H1 (cell line): Measurements from ENCODE around the gene ALPI. TPM values are rescaled to one million over a fixed set of nuclear protein-coding genes. Genes with fewer than 3 reads are reported as not detected.

Experiments
- CTCF ChIA-PET: fragments of 300-600 bp; sonication (Branson Sonifier 250); formaldehyde crosslinking; loops from one replicate; lab custom pipeline; 2021; ENCODE audit not compliant: partially characterized antibody; lab: Charles Lee
- POLR2A ChIA-PET: fragments of 300-600 bp; sonication (Branson Sonifier 250); formaldehyde crosslinking; loops from one replicate; lab custom pipeline; 2021; ENCODE audit warnings: inconsistent platforms; ENCODE audit not compliant: partially characterized antibody; lab: Charles Lee
- DNase-seq, 2 experiments: peaks; one replicate each; pipeline versions ENCODE4 v3.0.0 to v3.0.0-alpha.2; 2010 to 2022; ENCODE audit warnings: low spot score in 2 of 2, low read depth in 1 of 2, mixed read lengths in 1 of 2
- FAIRE-seq: peaks from 2 replicates; lab custom pipeline; 2011; peaks lifted over from hg19 to GRCh38; lab: Jason Lieb, UNC
- H2AFZ ChIP-seq: 2 replicates; pipeline ENCODE4 v1.8.1; 2012; ENCODE audit warnings: low read length, inconsistent platforms
- H2AK5ac ChIP-seq: 2 replicates; pipeline ENCODE4 v1.6.1; 2013; ENCODE audit warnings: low read depth, low read length
- H2BK120ac ChIP-seq: replicated peaks from 2 replicates; pipeline ENCODE3; 2013; ENCODE audit warnings: low read depth, low read length, inconsistent platforms
- H2BK12ac ChIP-seq: 2 replicates; pipeline ENCODE4 v1.6.1; 2013; ENCODE audit warnings: low read depth, low read length
- H2BK15ac ChIP-seq: 2 replicates; pipeline ENCODE4 v1.6.1; 2013; ENCODE audit warnings: low read length
- H2BK20ac ChIP-seq: 2 replicates; pipeline ENCODE4 v1.6.1; 2013; ENCODE audit warnings: low read length
- H2BK5ac ChIP-seq: 2 replicates; pipeline ENCODE4 v1.6.1; 2013; ENCODE audit warnings: low read depth, low read length
- H3K14ac ChIP-seq: 2 replicates; pipeline ENCODE4 v1.6.1; 2013; ENCODE audit warnings: inconsistent platforms; ENCODE audit not compliant: insufficient read length
- H3K18ac ChIP-seq: 2 replicates; pipeline ENCODE4 v1.6.1; 2013; ENCODE audit warnings: low read length; ENCODE audit errors: extremely low read depth
- H3K23ac ChIP-seq: 2 replicates; pipeline ENCODE4 v1.6.1; 2013; ENCODE audit warnings: inconsistent platforms; ENCODE audit not compliant: insufficient read length
- H3K23me2 ChIP-seq: 2 replicates; pipeline ENCODE4 v1.6.1; 2013; ENCODE audit warnings: low read depth, low read length
- H3K27ac ChIP-seq: 2 replicates; pipeline ENCODE4 v1.6.1; 2011; ENCODE audit warnings: low read depth, low read length, inconsistent platforms
- H3K27me3 ChIP-seq, 4 experiments: replicated peaks in 1 of 4; 1 replicate in 1 of 4; 2 replicates in 3 of 4; pipeline versions ENCODE4 v1.6.1 to v1.8.1; 2011 to 2013; ENCODE audit warnings: low read length in 3 of 4, mild to moderate bottlenecking in 3 of 4, inconsistent platforms in 2 of 4, mixed read lengths in 2 of 4, moderate library complexity in 1 of 4; ENCODE audit not compliant: control insufficient read depth in 3 of 4, insufficient read depth in 3 of 4; ENCODE audit errors: extremely low read depth in 1 of 4
- H3K36me3 ChIP-seq, 4 experiments: 2 replicates each; pipeline versions ENCODE4 v1.6.1 to v1.8.1; 2011 to 2013; ENCODE audit warnings: mild to moderate bottlenecking in 4 of 4, low read length in 3 of 4, moderate library complexity in 2 of 4, control low read depth in 1 of 4, inconsistent platforms in 1 of 4; ENCODE audit not compliant: insufficient read depth in 4 of 4, control insufficient read depth in 2 of 4
- H3K4ac ChIP-seq: replicated peaks from 2 replicates; pipeline ENCODE3; 2013; ENCODE audit warnings: low read length, low read depth, mixed read lengths, inconsistent platforms; ENCODE audit not compliant: insufficient read length
- H3K4me1 ChIP-seq, 4 experiments: replicated peaks in 1 of 4; 1 replicate in 1 of 4; 2 replicates in 3 of 4; pipeline versions ENCODE4 v1.6.1 to v1.8.1; 2011 to 2013; ENCODE audit warnings: low read length in 3 of 4, inconsistent platforms in 2 of 4, mixed read lengths in 1 of 4; ENCODE audit not compliant: insufficient read depth in 4 of 4, control insufficient read depth in 3 of 4
- H3K4me2 ChIP-seq, 2 experiments: 2 replicates each; pipeline versions ENCODE4 v1.6.1 to v1.8.1; 2011 to 2013; ENCODE audit warnings: low read depth in 2 of 2, low read length in 2 of 2, control low read depth in 1 of 2, inconsistent platforms in 1 of 2, mild to moderate bottlenecking in 1 of 2; ENCODE audit not compliant: insufficient read depth in 1 of 2
- H3K4me3 ChIP-seq, 4 experiments: fragments of 200-600, 300-600 bp in 1 of 4; sonication (generic), shearing (Covaris generic), sonication (Bioruptor Twin) in 1 of 4; 2 replicates each; pipeline versions ENCODE4 v1.5.1 to v1.8.1; 2011 to 2016; ENCODE audit warnings: low read length in 4 of 4, low read depth in 3 of 4, control low read depth in 2 of 4, inconsistent platforms in 2 of 4, mild to moderate bottlenecking in 2 of 4, mixed read lengths in 1 of 4, moderate library complexity in 1 of 4; ENCODE audit not compliant: insufficient read depth in 2 of 4; ENCODE audit errors: extremely low read depth in 1 of 4
- H3K56ac ChIP-seq: replicated peaks from 2 replicates; pipeline ENCODE3; 2013; ENCODE audit warnings: low read depth, mild to moderate bottlenecking, mixed read lengths, low read length, inconsistent platforms; ENCODE audit not compliant: insufficient read length
- H3K79me1 ChIP-seq: 2 replicates; pipeline ENCODE4 v1.6.1; 2013; ENCODE audit warnings: low read depth, low read length, control low read depth
- H3K79me2 ChIP-seq, 2 experiments: 2 replicates each; pipeline versions ENCODE4 v1.6.1 to v1.8.1; 2012 to 2013; ENCODE audit warnings: low read length in 2 of 2, mild to moderate bottlenecking in 2 of 2, inconsistent platforms in 1 of 2; ENCODE audit not compliant: insufficient read depth in 2 of 2, control insufficient read depth in 1 of 2
- H3K9ac ChIP-seq, 4 experiments: replicated peaks in 1 of 4; 1 replicate in 1 of 4; 2 replicates in 3 of 4; pipeline versions ENCODE4 v1.6.1 to v1.8.1; 2011 to 2013; ENCODE audit warnings: low read depth in 3 of 4, low read length in 3 of 4, control low read depth in 2 of 4, mild to moderate bottlenecking in 2 of 4, moderate library complexity in 2 of 4, inconsistent platforms in 1 of 4; ENCODE audit errors: extremely low read depth in 1 of 4
- H3K9me3 ChIP-seq, 2 experiments: 2 replicates each; pipeline versions ENCODE4 v1.6.1 to v1.8.1; 2012 to 2013; ENCODE audit warnings: mild to moderate bottlenecking in 2 of 2, moderate library complexity in 2 of 2, control low read depth in 1 of 2, inconsistent platforms in 1 of 2, low read depth in 1 of 2, low read length in 1 of 2, mixed read lengths in 1 of 2; ENCODE audit not compliant: insufficient read depth in 2 of 2
- H4K20me1 ChIP-seq, 2 experiments: replicated peaks in 1 of 2; 2 replicates each; pipeline versions ENCODE3 to v1.8.1; 2011 to 2013; ENCODE audit warnings: inconsistent platforms in 2 of 2, low read length in 2 of 2, mild to moderate bottlenecking in 1 of 2; ENCODE audit not compliant: insufficient read depth in 2 of 2, control insufficient read depth in 1 of 2
- H4K5ac ChIP-seq: 2 replicates; pipeline ENCODE4 v1.6.1; 2013; ENCODE audit warnings: low read length, low read depth, mixed read lengths, inconsistent platforms; ENCODE audit not compliant: insufficient read length
- H4K8ac ChIP-seq: 2 replicates; pipeline ENCODE4 v1.8.0; 2013; ENCODE audit warnings: mild to moderate bottlenecking, moderate library complexity, low read length, inconsistent platforms; ENCODE audit not compliant: insufficient read depth; ENCODE audit errors: extremely low read depth
- H4K91ac ChIP-seq: replicated peaks from 2 replicates; pipeline ENCODE3; 2013; ENCODE audit warnings: low read length, mixed read lengths, inconsistent platforms; ENCODE audit not compliant: insufficient read length
- ASH2L ChIP-seq: fragments of 200-600, 300-600 bp; sonication (generic); IDR thresholded peaks from one replicate; pipeline ENCODE4 v1.7.1; 2017; ENCODE audit warnings: low read length
- BACH1 ChIP-seq: IDR thresholded peaks from 2 replicates; pipeline ENCODE4 v1.6.1; 2012; ENCODE audit warnings: low read length, improper control_type of control experiment
- CEBPB ChIP-seq: IDR thresholded peaks from 2 replicates; pipeline ENCODE4 v1.6.1; 2012; ENCODE audit warnings: low read depth, low read length
- EP300 ChIP-seq, 2 experiments: IDR thresholded peaks; 1 replicate in 1 of 2; 2 replicates in 1 of 2; pipeline ENCODE4 v1.6.1; 2011 to 2012; ENCODE audit warnings: low read depth in 2 of 2, low read length in 2 of 2, mild to moderate bottlenecking in 2 of 2, borderline replicate concordance in 1 of 2, inconsistent platforms in 1 of 2, moderate library complexity in 1 of 2
- HDAC6 ChIP-seq: IDR thresholded peaks from one replicate; pipeline ENCODE4 v1.7.1; 2012; ENCODE audit warnings: low read depth, mild to moderate bottlenecking, inconsistent platforms, low read length, moderate library complexity
- JUN ChIP-seq: IDR thresholded peaks from 2 replicates; pipeline ENCODE4 v1.6.1; 2011; ENCODE audit warnings: low read depth, mild to moderate bottlenecking, improper control_type of control experiment, low read length
- PHF8 ChIP-seq: fragments of 200-600 bp; sonication (generic); conservative IDR thresholded peaks from 2 replicates; pipeline ENCODE4 v1.7.1; 2012; ENCODE audit warnings: low read depth, mild to moderate bottlenecking, inconsistent platforms, low read length, moderate library complexity
- RBBP5 ChIP-seq: IDR thresholded peaks from 2 replicates; pipeline ENCODE4 v1.7.1; 2012; ENCODE audit warnings: low read depth, mild to moderate bottlenecking, inconsistent platforms, low read length, moderate library complexity, borderline replicate concordance
- TAF7 ChIP-seq: optimal IDR thresholded peaks from 2 replicates; pipeline ENCODE3; 2011; ENCODE audit warnings: low read depth, mild to moderate bottlenecking, inconsistent platforms, low read length, moderate library complexity, borderline replicate concordance
- WGBS, 2 experiments: shearing (Covaris generic) in 1 of 2; methylation state at CpG; one replicate each; pipeline versions ENCODE4 v1.1.6 to v1.1.7; 2013 to 2015; ENCODE audit warnings: low lambda C conversion rate in 2 of 2, mixed read lengths in 2 of 2, inconsistent platforms in 1 of 2, low coverage in 1 of 2, missing lambda C conversion rate in 1 of 2; ENCODE audit not compliant: insufficient replicate concordance in 2 of 2, insufficient coverage in 1 of 2, insufficient read length in 1 of 2; ENCODE audit errors: extremely low coverage in 1 of 2, missing lambda C conversion rate in 1 of 2; 5-methylcytosine and 5-hydroxymethylcytosine counted together
- polyA plus RNA-seq, 7 experiments: library from polyadenylated mRNA; depleted of rRNA in 3 of 7; stranded (reverse) in 5 of 7; unstranded in 2 of 7; fragments of >200 nt in 5 of 7; fragments of 200-250 nt in 2 of 7; gene quantifications; 1 replicate in 5 of 7; 2 replicates in 1 of 7; 4 replicates in 1 of 7; pipeline versions ENCODE4 v1.2.1 to v1.2.3, GENCODE V29; 2011 to 2013; ENCODE audit warnings: missing spikeins in 2 of 7, mixed read lengths in 2 of 7
- total RNA-seq: library from RNA; stranded (reverse); fragmentation: NEBNext Ultra II Directional; extraction: Animal tissue kit (Norgen Biotek cat#: 25700); gene quantifications from 2 replicates; pipeline ENCODE4 v1.2.1, GENCODE V29; 2021
- TF ChIP-seq, protein P1 (sequence below): IDR thresholded peaks from 2 replicates; pipeline ENCODE4 v1.6.1; 2012; ENCODE audit warnings: low read length, inconsistent platforms

ALPI gene
- total and polyA plus RNA-seq, 2 of the 8 experiments (the other 6 are each of a cell fraction or from before 2014, with no cell fraction given) = not detected

DNA sequence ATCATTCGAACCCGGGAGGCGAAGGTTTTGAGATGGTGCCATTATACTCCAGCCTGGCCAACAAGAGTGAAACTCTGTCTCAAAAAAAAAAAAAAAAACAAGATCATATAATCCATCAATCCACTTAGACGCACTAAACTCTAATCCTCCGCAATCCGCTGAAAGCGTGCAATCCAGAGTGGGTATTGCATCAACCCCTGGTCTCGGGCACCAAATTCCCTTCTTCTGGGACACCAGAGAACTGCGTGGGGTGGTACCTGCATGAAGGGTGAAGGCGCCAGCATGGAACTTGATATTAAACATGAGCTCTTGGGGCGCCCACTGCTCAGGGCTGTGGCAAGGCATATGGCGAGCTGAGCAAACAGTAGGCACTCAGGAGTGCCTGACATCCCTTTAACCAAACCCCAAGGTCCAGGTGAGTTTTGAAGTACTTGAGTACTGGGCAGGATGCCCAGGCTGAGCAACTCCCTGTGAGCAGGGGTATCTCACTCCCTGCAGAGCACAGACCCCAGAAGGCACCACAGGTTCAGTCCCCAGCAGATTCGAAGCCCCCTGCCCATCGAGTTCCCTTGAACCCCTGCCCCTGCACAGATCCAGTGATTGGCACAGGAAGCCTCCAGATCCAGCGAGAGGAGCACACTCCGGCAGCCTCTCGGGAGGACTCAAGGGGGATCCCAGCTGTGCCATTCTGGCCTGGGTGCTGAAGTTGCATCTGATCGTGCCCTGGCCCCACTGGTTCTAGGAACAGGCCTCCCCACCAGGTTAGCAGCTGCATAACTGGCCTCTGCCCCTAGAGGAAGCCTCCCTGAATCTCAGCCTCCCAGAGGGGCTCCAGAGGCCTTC is 8.0 kb downstream of the ALPI start:
- Histone ChIP-seq H3K23ac (no peak overlapping the region), H2AFZ (no peak overlapping the region), H2BK120ac (no peak overlapping the region), H3K4me1 (peaks cover 0 to 2% (median 0%) of the 10 kb centered on the region in 4 experiments; a peak in 1 of 7 replicates), H3K36me3 (no peaks in the 10 kb centered on the region), H2BK20ac (no peak overlapping the region), H4K91ac (no peak overlapping the region), H4K8ac (no peak overlapping the region; the same call in 1 of the 2 replicates), H4K5ac (no peak overlapping the region), H3K4ac (no peak overlapping the region), H2BK15ac (no peak overlapping the region), H3K23me2 (no peaks in the 10 kb centered on the region), H3K18ac (no peak overlapping the region), H3K14ac (no peak overlapping the region), H2BK5ac (no peak overlapping the region), H3K27ac (no peak overlapping the region), H3K4me2 (no peak overlapping the region), H3K9me3 (no peaks in the 10 kb centered on the region), H3K56ac (no peak overlapping the region), H3K79me2 (no peaks in the 10 kb centered on the region), H3K79me1 (no peaks in the 10 kb centered on the region), H3K4me3 (no peak overlapping the region), H4K20me1 (no peaks in the 10 kb centered on the region), H3K27me3 (no peaks in the 10 kb centered on the region), H2BK12ac (no peak overlapping the region), H3K9ac (no peak overlapping the region), H2AK5ac (no peak overlapping the region)
- ChIA-PET POLR2A (interaction anchor here (1.3 to 1.7 kb wide), 3 partner anchors 10 to 13 kb away, joined by 3 to 4 read pairs (median 3); no protein-coding TSS in a partner anchor), CTCF (interaction anchor here (0.9 to 7.9 kb wide), 18 partner anchors 8 to 188 kb away, joined by 3 to 66 read pairs (median 5); partner anchors contain the start of genes ALPI, CHRNG and PRSS56)
- DNase-seq = no peak
- 88% methylated on average over 18 of the region's 18 CpGs; no CpG with 5 or more reads in 1 of the 2 experiments for WGBS, 2 experiments
- no peak for FAIRE-seq
- TF ChIP-seq HDAC6 = no peak
- TF ChIP-seq CEBPB = no peak
- TF ChIP-seq JUN = no peak
- no peak for TF ChIP-seq TAF7
- TF ChIP-seq, protein P1, sequence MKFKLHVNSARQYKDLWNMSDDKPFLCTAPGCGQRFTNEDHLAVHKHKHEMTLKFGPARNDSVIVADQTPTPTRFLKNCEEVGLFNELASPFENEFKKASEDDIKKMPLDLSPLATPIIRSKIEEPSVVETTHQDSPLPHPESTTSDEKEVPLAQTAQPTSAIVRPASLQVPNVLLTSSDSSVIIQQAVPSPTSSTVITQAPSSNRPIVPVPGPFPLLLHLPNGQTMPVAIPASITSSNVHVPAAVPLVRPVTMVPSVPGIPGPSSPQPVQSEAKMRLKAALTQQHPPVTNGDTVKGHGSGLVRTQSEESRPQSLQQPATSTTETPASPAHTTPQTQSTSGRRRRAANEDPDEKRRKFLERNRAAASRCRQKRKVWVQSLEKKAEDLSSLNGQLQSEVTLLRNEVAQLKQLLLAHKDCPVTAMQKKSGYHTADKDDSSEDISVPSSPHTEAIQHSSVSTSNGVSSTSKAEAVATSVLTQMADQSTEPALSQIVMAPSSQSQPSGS = no peak
- TF ChIP-seq BACH1 = no peak
- no peak for TF ChIP-seq RBBP5
- no peak for TF ChIP-seq ASH2L
- TF ChIP-seq EP300 (IDR thresholded peaks at IDR 0.05; ENCODE audit: borderline replicate concordance in 1 of 2, low read depth in 2 of 2, low read length in 2 of 2) = no peak
- no peak for TF ChIP-seq PHF8
